Measurements from ENCODE around the gene RLBP1.

DNA sequence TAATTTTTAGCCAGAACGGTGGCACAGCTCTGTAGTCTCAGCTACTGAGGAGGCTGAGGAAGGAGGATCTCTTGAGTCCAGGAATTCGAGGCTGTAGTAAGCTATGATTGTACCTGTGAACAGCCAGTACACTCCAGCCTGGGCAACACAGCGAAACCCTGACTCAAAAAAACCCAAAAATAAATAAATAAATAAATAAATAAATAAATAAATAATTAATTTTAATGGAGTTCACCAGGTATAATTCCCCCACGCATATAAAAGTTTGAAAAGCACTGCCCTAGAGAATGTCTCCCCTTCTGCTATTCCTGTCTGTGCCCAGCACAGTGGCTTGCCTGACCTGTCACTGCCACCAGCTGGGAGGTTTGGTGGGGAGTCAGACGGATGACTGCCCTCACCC, 4.2 kb upstream of the RLBP1 start:
- TF ChIP-seq CTCF (IDR thresholded peaks at IDR 0.05) (no peak), POLR2A (IDR thresholded peaks at IDR 0.05) (no peak)

Measured in esophagus squamous epithelium (tissue), 4 donors.